Keratinocyte (primary cell): ENCODE measurements around the gene DOK4. TPM values are rescaled to one million over a fixed set of nuclear protein-coding genes. Genes with fewer than 3 reads are reported as not detected.

Experiments used
- DNase-seq: peaks from one replicate; pipeline ENCODE4 v3.0.0-alpha.2; 2011; ENCODE audit warnings: low read depth, missing footprints, low spot score
- FAIRE-seq: peaks from 2 replicates; lab custom pipeline; 2011; peaks lifted over from hg19 to GRCh38; lab: Jason Lieb, UNC
- H2AFZ ChIP-seq: 2 replicates; pipeline ENCODE4 v1.6.0; 2012; ENCODE audit warnings: low read length, control low read depth, inconsistent platforms; ENCODE audit not compliant: control insufficient read depth
- H3K27ac ChIP-seq: 2 replicates; pipeline ENCODE4 v1.5.1; 2011; ENCODE audit warnings: low read length; ENCODE audit not compliant: control insufficient read depth, insufficient read depth
- H3K27me3 ChIP-seq: 3 replicates; pipeline ENCODE4 v1.6.0; 2011; ENCODE audit warnings: low read length; ENCODE audit not compliant: control insufficient read depth, insufficient read depth; ENCODE audit errors: extremely low read depth
- H3K36me3 ChIP-seq, 2 experiments: 2 replicates in 1 of 2; 3 replicates in 1 of 2; pipeline ENCODE4 v1.5.1; 2011; ENCODE audit warnings: low read length in 2 of 2, mild to moderate bottlenecking in 1 of 2; ENCODE audit not compliant: control insufficient read depth in 2 of 2, insufficient read depth in 2 of 2; ENCODE audit errors: extremely low read depth in 1 of 2
- H3K4me1 ChIP-seq: 3 replicates; pipeline ENCODE4 v1.5.1; 2011; ENCODE audit warnings: low read length; ENCODE audit not compliant: control insufficient read depth, insufficient read depth; ENCODE audit errors: extremely low read depth
- H3K4me2 ChIP-seq: 3 replicates; pipeline ENCODE4 v1.6.0; 2011; ENCODE audit warnings: low read depth, low read length; ENCODE audit not compliant: control insufficient read depth, insufficient read depth; ENCODE audit errors: extremely low read depth
- H3K4me3 ChIP-seq, 3 experiments: fragments of 200-600 bp in 1 of 3; sonication (generic) in 1 of 3; 2 replicates in 2 of 3; 3 replicates in 1 of 3; pipeline ENCODE4 v1.5.1; 2011 to 2016; ENCODE audit warnings: low read length in 3 of 3, mild to moderate bottlenecking in 3 of 3, control low read depth in 2 of 3, inconsistent platforms in 1 of 3, low read depth in 1 of 3, mixed read lengths in 1 of 3, mixed run types in 1 of 3, moderate library complexity in 1 of 3; ENCODE audit not compliant: control insufficient read depth in 2 of 3, insufficient read depth in 2 of 3; ENCODE audit errors: extremely low read depth in 1 of 3
- H3K79me2 ChIP-seq: 2 replicates; pipeline ENCODE4 v1.6.0; 2012; ENCODE audit warnings: low read length; ENCODE audit not compliant: control insufficient read depth, insufficient read depth
- H3K9ac ChIP-seq: 3 replicates; pipeline ENCODE4 v1.6.0; 2011; ENCODE audit warnings: low read length; ENCODE audit not compliant: control insufficient read depth, insufficient read depth; ENCODE audit errors: extremely low read depth
- H3K9me1 ChIP-seq: 3 replicates; pipeline ENCODE4 v1.6.0; 2011; ENCODE audit warnings: low read length; ENCODE audit not compliant: control insufficient read depth, insufficient read depth; ENCODE audit errors: extremely low read depth
- H3K9me3 ChIP-seq: 2 replicates; pipeline ENCODE4 v1.5.1; 2012; ENCODE audit warnings: low read depth, low read length; ENCODE audit not compliant: control insufficient read depth
- H4K20me1 ChIP-seq: 3 replicates; pipeline ENCODE4 v1.6.0; 2011; ENCODE audit warnings: low read length; ENCODE audit not compliant: control insufficient read depth, insufficient read depth; ENCODE audit errors: extremely low read depth
- CTCF ChIP-seq, 3 experiments: IDR thresholded peaks in 1 of 3; conservative IDR thresholded peaks in 1 of 3; optimal IDR thresholded peaks in 1 of 3; 2 replicates in 2 of 3; 3 replicates in 1 of 3; pipeline versions ENCODE3 to v1.5.1; 2011; ENCODE audit warnings: low read length in 3 of 3, mild to moderate bottlenecking in 3 of 3, moderate library complexity in 2 of 3, control low read depth in 1 of 3, inconsistent platforms in 1 of 3; ENCODE audit not compliant: insufficient read depth in 2 of 3; ENCODE audit errors: extremely low read depth in 1 of 3
- EZH2 ChIP-seq: IDR thresholded peaks from one replicate; pipeline ENCODE4 v1.6.1; 2012; ENCODE audit warnings: inconsistent platforms, mild to moderate bottlenecking, low read length, moderate library complexity
- dilution Hi-C: fragments of 300-500 bp; cut with MboI; formaldehyde crosslinking; loops from one replicate; pipeline ENCODE4 v1.7.0; 2020; ENCODE audit warnings: low sequenced_read_pairs; ENCODE audit not compliant: extremely low pct_ligation_motif_present
- polyA plus RNA-seq, 5 experiments: library from polyadenylated mRNA; depleted of rRNA in 3 of 5; stranded (reverse) in 3 of 5; stranded (forward) in 1 of 5; unstranded in 1 of 5; fragments of >200 nt; gene quantifications; 1 replicate in 1 of 5; 2 replicates in 3 of 5; 3 replicates in 1 of 5; pipeline versions ENCODE4 v1.2.1 to v1.2.3, GENCODE V29; 2011 to 2012; ENCODE audit warnings: missing spikeins in 2 of 5, low read depth in 1 of 5, low replicate concordance in 1 of 5

DOK4 gene
- polyA plus RNA-seq, 1 donor (not counting 4 experiments of a cell fraction or from before 2014, with no cell fraction given) = 17.6 TPM

GRCh38 chr16:57516176-57516725 lies 30.0 kb upstream of the DOK4 start:
- no peak overlapping the region for H3K4me3 ChIP-seq
- no peaks in the 10 kb centered on the region for H3K79me2 ChIP-seq
- dilution Hi-C loops = no loop called here
- H3K27me3 ChIP-seq = no peaks in the 10 kb centered on the region
- H3K27ac ChIP-seq = no peak overlapping the region
- no peak overlapping the region for H3K4me2 ChIP-seq
- no peak overlapping the region for H2AFZ ChIP-seq
- H4K20me1 ChIP-seq = no peaks in the 10 kb centered on the region
- no peak overlapping the region for H3K9ac ChIP-seq
- FAIRE-seq (no peak), DNase-seq (no peak)
- peaks cover 0 to 2% of the 10 kb centered on the region in 2 experiments for H3K36me3 ChIP-seq
- H3K9me3 ChIP-seq = no peaks in the 10 kb centered on the region
- TF ChIP-seq EZH2 (no peak), CTCF (optimal IDR thresholded peaks at IDR 0.05 in 1 of 3, IDR thresholded peaks at IDR 0.05 in 1 of 3, conservative IDR thresholded peaks at IDR 0.05 in 1 of 3; ENCODE audit: extremely low read depth in 1 of 3, insufficient read depth in 2 of 3, low read length in 3 of 3) (peak in 1 of 3 experiments; percentile 13)
- no peaks in the 10 kb centered on the region for H3K4me1 ChIP-seq
- H3K9me1 ChIP-seq = no peaks in the 10 kb centered on the region

GRCh38 chr16:57514791-57515600 lies 28.7 kb upstream of the DOK4 start:
- Histone ChIP-seq H3K9ac (no peak overlapping the region), H2AFZ (no peak overlapping the region), H3K27me3 (no peaks in the 10 kb centered on the region), H3K79me2 (no peaks in the 10 kb centered on the region), H4K20me1 (no peaks in the 10 kb centered on the region), H3K9me3 (no peaks in the 10 kb centered on the region), H3K4me2 (no peak overlapping the region), H3K4me1 (no peaks in the 10 kb centered on the region), H3K9me1 (no peaks in the 10 kb centered on the region), H3K4me3 (no peak overlapping the region), H3K27ac (no peak overlapping the region), H3K36me3 (peaks cover 0 to 2% of the 10 kb centered on the region in 2 experiments)
- no peak for DNase-seq
- dilution Hi-C loops = no loop called here
- FAIRE-seq = no peak
- TF ChIP-seq CTCF (optimal IDR thresholded peaks at IDR 0.05 in 1 of 3, IDR thresholded peaks at IDR 0.05 in 1 of 3, conservative IDR thresholded peaks at IDR 0.05 in 1 of 3; ENCODE audit: extremely low read depth in 1 of 3, insufficient read depth in 2 of 3, low read length in 3 of 3) (no peak), EZH2 (no peak)
